NK-92 treated with Interleukin-12 subunit alpha and Interleukin-12 subunit beta, amount 100 ng/mL, for 24 hours (cell line): ENCODE results near the gene FIGLA.

Source experiments
- DNase-seq: peaks from one replicate; lab custom pipeline; 2025; lab: John Stamatoyannopoulos, UW

FIGLA gene

GRCh38 chr2:70775141-70775540 is 15.3 kb downstream of the FIGLA start:
- DNase-seq, result no peak

- DNase-seq, result no peak
These were observed 17.8 kb downstream of the FIGLA start for GRCh38 chr2:70772486-70773155.

GRCh38 chr2:70771446-70771845 is 19.0 kb downstream of the FIGLA start:
- no peak for DNase-seq

- DNase-seq, result no peak
These were observed 21.0 kb downstream of the FIGLA start for GRCh38 chr2:70769450-70769849.

GRCh38 chr2:70768590-70769085 is 21.8 kb downstream of the FIGLA start:
- no peak for DNase-seq

GRCh38 chr2:70767699-70768589 is 22.5 kb downstream of the FIGLA start, which contains the start of gene ADD2:
Gene ADD2, minus strand, starts transcription at chr2:70768200. Its CDS starts 61,792 bp downstream, at chr2:70706408.
- DNase-seq, result no peak

GRCh38 chr2:70767079-70767698 is 23.3 kb downstream of the FIGLA start:
- no peak for DNase-seq

- DNase-seq, result no peak
These were observed 23.9 kb downstream of the FIGLA start for GRCh38 chr2:70766357-70767078.

- DNase-seq, result no peak
These were observed 24.9 kb downstream of the FIGLA start for GRCh38 chr2:70765507-70765906.

GRCh38 chr2:70759446-70759845 is 31.0 kb downstream of the FIGLA start:
- no peak for DNase-seq

- DNase-seq, result no peak
These were observed 32.5 kb downstream of the FIGLA start for GRCh38 chr2:70757966-70758365.

- no peak for DNase-seq
These were observed 33.1 kb downstream of the FIGLA start for GRCh38 chr2:70757360-70757759.

- no peak for DNase-seq
These were observed 34.3 kb downstream of the FIGLA start for GRCh38 chr2:70756128-70756527.

- no peak for DNase-seq
These were observed 36.5 kb downstream of the FIGLA start for GRCh38 chr2:70753902-70754301.

GRCh38 chr2:70753031-70753430 is 37.4 kb downstream of the FIGLA start:
- no peak for DNase-seq

GRCh38 chr2:70752396-70752795 is 38.0 kb downstream of the FIGLA start:
- DNase-seq, result no peak

GRCh38 chr2:70751881-70752280 is 38.6 kb downstream of the FIGLA start:
- DNase-seq, result no peak

GRCh38 chr2:70750320-70750719 is 40.1 kb downstream of the FIGLA start:
- DNase-seq, result no peak

- DNase-seq, result no peak
These were observed 42.2 kb downstream of the FIGLA start for GRCh38 chr2:70748002-70748784.

- DNase-seq, result no peak
These were observed 43.2 kb downstream of the FIGLA start for GRCh38 chr2:70747284-70747683.
